Panc1 (cell line): ENCODE data around the gene COL13A1. TPM values are rescaled to one million over a fixed set of nuclear protein-coding genes. Genes with fewer than 3 reads are reported as not detected.

Source experiments
- ATAC-seq: fragments of 200-7000 bp; cut with Tn5 transposase; 2 replicates; pipeline ENCODE4 v1.9.1; 2020; ENCODE audit warnings: mild to moderate bottlenecking, moderate library complexity
- BruUV-seq: library from RNA; stranded (reverse); fragments of 400-500 nt; replicated peaks from 2 replicates; lab custom pipeline; 2021; lab: Mats Ljungman, UMichigan
- CTCF ChIA-PET: fragments of 300-600 bp; sonication (Branson Sonifier 250); formaldehyde crosslinking; loops from one replicate; lab custom pipeline; 2022; ENCODE audit warnings: antibody characterized with exemption; lab: Charles Lee
- POLR2A ChIA-PET: fragments of 300-600 bp; sonication (Branson Sonifier 250); formaldehyde crosslinking; loops from one replicate; lab custom pipeline; 2022; ENCODE audit warnings: antibody characterized with exemption; lab: Charles Lee
- DNase-seq: peaks from one replicate; pipeline ENCODE4 v3.0.0-alpha.2; 2010; ENCODE audit warnings: low read depth, low spot score
- H3K27ac ChIP-seq: 2 replicates; pipeline ENCODE4 v1.5.1; 2011; ENCODE audit warnings: mild to moderate bottlenecking, low read length, inconsistent platforms
- H3K27me3 ChIP-seq: fragments of 200-500 bp; sonication (Bioruptor generic); 2 replicates; pipeline ENCODE4 v1.6.0; 2014; ENCODE audit warnings: low read length, inconsistent platforms; ENCODE audit not compliant: control insufficient read depth, insufficient read depth
- H3K36me3 ChIP-seq: fragments of 200-500 bp; sonication (Bioruptor generic); 2 replicates; pipeline ENCODE4 v1.5.1; 2014; ENCODE audit warnings: inconsistent platforms, mild to moderate bottlenecking, low read length, moderate library complexity; ENCODE audit not compliant: control insufficient read depth, insufficient read depth
- H3K4me1 ChIP-seq: 2 replicates; pipeline ENCODE4 v1.5.1; 2011; ENCODE audit warnings: inconsistent platforms, mild to moderate bottlenecking, low read length, moderate library complexity; ENCODE audit not compliant: control insufficient read depth, insufficient read depth
- H3K4me3 ChIP-seq, 2 experiments: 2 replicates each; pipeline ENCODE4 v1.5.1; 2011 to 2012; ENCODE audit warnings: low read depth in 2 of 2, low read length in 2 of 2, mild to moderate bottlenecking in 2 of 2, inconsistent platforms in 1 of 2, moderate library complexity in 1 of 2
- H3K9me3 ChIP-seq: fragments of 200-500 bp; sonication (Bioruptor generic); 2 replicates; pipeline ENCODE4 v1.5.1; 2014; ENCODE audit warnings: low read depth, mild to moderate bottlenecking, inconsistent platforms, low read length, moderate library complexity; ENCODE audit not compliant: control insufficient read depth, insufficient read depth
- CTCF ChIP-seq: fragments of 450-650 bp; IDR thresholded peaks from 2 replicates; pipeline ENCODE4 v1.5.1; 2017; ENCODE audit warnings: mild to moderate bottlenecking
- POLR2AphosphoS5 ChIP-seq: IDR thresholded peaks from 2 replicates; pipeline ENCODE4 v1.6.1; 2012; ENCODE audit warnings: mild to moderate bottlenecking, low read depth, low read length, moderate library complexity
- REST ChIP-seq, 2 experiments: IDR thresholded peaks; 2 replicates each; pipeline ENCODE4 v1.6.1; 2011 to 2012; ENCODE audit warnings: low read depth in 2 of 2, control low read depth in 1 of 2, low read length in 1 of 2, mild to moderate bottlenecking in 1 of 2, moderate library complexity in 1 of 2; ENCODE audit not compliant: insufficient read depth in 1 of 2
- SIN3A ChIP-seq: IDR thresholded peaks from 2 replicates; pipeline ENCODE4 v1.6.1; 2012; ENCODE audit warnings: low read depth, mild to moderate bottlenecking, low read length, moderate library complexity, borderline replicate concordance; ENCODE audit not compliant: insufficient read depth
- TCF7L2 ChIP-seq: IDR thresholded peaks from 2 replicates; pipeline ENCODE4 v1.6.1; 2011; ENCODE audit warnings: mild to moderate bottlenecking, low read depth, low read length, inconsistent platforms
- in situ Hi-C: cut with HindIII; loops from 2 replicates; pipeline ENCODE4 v1.10.0; 2016; ENCODE audit warnings: low sequenced_read_pairs, low pct_unique_long_range_greater_than_20kb
- intact Hi-C: fragments of 100-400 bp; cut with micrococcal nuclease; formaldehyde crosslinking; loops from one replicate; pipeline ENCODE4 v1.10.0; 2022; ENCODE audit not compliant: unreplicated experiment
- total RNA-seq: library from RNA; stranded (reverse); gene quantifications from one replicate; pipeline ENCODE4 v1.2.1, GENCODE V29; 2021; ENCODE audit not compliant: unreplicated experiment

COL13A1 gene
- total RNA-seq, 1 experiment from 2014 or later: 1.0 TPM

GRCh38 chr10:69881202-69881601 is 79.5 kb downstream of the COL13A1 start:
- CTCF ChIA-PET: no interaction called here
- in situ Hi-C loops (no loop called here), intact Hi-C loops (no loop called here)
- Histone ChIP-seq H3K27me3 (no peaks in the 10 kb centered on the region), H3K4me3 (no peak overlapping the region), H3K36me3 (no peaks in the 10 kb centered on the region), H3K4me1 (no peaks in the 10 kb centered on the region), H3K9me3 (no peaks in the 10 kb centered on the region), H3K27ac (no peak overlapping the region)
- no peak for TF ChIP-seq CTCF
- TF ChIP-seq REST (IDR thresholded peaks at IDR 0.05; ENCODE audit: insufficient read depth in 1 of 2, low read depth in 2 of 2, low read length in 1 of 2): no peak
- no peak for TF ChIP-seq POLR2AphosphoS5
- no peak for TF ChIP-seq SIN3A
- TF ChIP-seq TCF7L2: no peak
- DNase-seq (no peak), ATAC-seq (no peak)
- BruUV-seq: no TSS peak
- POLR2A ChIA-PET: no interaction called here

- no TSS peak for BruUV-seq
- ChIA-PET POLR2A (no interaction called here), CTCF (interaction anchor here (0.6 to 2.5 kb wide), 3 partner anchors 29 to 232 kb away, joined by 3 to 15 read pairs (median 3); no protein-coding TSS in a partner anchor)
- H3K36me3 ChIP-seq: no peaks in the 10 kb centered on the region
- H3K4me1 ChIP-seq: no peaks in the 10 kb centered on the region
- in situ Hi-C loops (no loop called here), intact Hi-C loops (no loop called here)
- no peaks in the 10 kb centered on the region for H3K27me3 ChIP-seq
- ATAC-seq (peak; percentile 57), DNase-seq (no peak)
- no peaks in the 10 kb centered on the region for H3K9me3 ChIP-seq
- TF ChIP-seq SIN3A: no peak
- TF ChIP-seq REST (IDR thresholded peaks at IDR 0.05; ENCODE audit: insufficient read depth in 1 of 2, low read depth in 2 of 2, low read length in 1 of 2): no peak
- TF ChIP-seq TCF7L2: no peak
- no peak for TF ChIP-seq POLR2AphosphoS5
- TF ChIP-seq CTCF: no peak
- H3K4me3 ChIP-seq: no peak overlapping the region
- H3K27ac ChIP-seq: no peak overlapping the region
These were observed 81.8 kb downstream of the COL13A1 start for GRCh38 chr10:69883310-69884023.
